ENCODE data around the gene CRIM1.

CRIM1 gene

DNA sequence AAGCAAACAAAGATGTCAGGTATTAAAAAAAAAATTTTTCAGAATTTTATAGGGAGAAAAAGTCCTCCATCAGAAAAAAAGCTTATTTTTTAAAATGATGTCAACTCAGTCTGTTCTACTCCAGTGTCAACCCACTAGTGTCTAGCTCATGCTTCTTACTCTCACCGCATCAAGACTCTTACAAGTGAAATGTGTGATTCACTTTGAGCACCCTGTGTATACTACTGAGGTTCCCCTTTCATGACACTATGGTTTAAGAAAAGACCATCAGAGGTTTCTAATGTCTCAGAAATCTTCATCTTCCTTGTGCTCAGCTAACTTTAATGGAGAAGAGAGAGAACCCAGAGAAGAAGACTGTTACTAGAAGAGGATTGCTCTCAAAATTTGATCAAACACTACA is 199.0 kb downstream of the CRIM1 start:
- no peak for DNase-seq (ENCODE audit: low read depth)

DNA sequence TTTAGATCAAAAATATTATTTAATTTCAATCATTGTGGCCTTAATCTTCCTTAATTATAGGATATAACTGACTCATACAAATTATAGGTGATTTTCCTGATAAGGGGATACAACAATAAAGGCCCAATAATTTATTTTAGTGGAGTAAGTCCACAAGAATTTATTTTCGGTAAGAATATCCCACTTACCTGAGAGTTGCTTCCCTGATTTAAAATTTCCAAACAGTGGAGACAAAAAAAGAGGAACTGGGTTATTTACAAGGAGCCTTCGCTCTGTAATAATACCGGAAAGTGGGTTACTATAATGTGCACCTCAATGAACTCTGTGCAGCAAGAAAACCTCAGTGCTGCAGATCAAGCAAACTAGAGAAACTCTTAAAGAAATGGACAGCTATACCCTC is 200.2 kb downstream of the CRIM1 start:
- DNase-seq (ENCODE audit: low read depth) = no peak

DNA sequence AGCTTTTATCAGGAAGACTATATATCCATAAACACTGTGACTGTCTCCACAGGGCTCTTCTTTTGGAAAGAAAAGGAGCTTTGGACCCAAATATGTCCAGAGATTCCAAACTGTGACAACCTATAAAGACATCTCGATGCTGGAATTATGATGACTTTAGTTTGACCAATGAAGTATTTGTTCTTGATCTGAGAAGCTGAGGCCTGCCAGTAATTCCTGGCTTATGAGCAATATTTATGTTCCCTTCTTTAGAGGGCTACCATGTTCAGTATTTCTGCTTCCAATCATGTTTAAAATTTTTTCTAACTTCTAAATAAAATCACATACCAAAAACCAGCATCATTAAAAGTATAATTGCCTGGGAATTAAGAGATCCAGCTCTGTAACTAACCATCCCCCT is 201.3 kb downstream of the CRIM1 start:
- DNase-seq (ENCODE audit: low read depth) = no peak

DNA sequence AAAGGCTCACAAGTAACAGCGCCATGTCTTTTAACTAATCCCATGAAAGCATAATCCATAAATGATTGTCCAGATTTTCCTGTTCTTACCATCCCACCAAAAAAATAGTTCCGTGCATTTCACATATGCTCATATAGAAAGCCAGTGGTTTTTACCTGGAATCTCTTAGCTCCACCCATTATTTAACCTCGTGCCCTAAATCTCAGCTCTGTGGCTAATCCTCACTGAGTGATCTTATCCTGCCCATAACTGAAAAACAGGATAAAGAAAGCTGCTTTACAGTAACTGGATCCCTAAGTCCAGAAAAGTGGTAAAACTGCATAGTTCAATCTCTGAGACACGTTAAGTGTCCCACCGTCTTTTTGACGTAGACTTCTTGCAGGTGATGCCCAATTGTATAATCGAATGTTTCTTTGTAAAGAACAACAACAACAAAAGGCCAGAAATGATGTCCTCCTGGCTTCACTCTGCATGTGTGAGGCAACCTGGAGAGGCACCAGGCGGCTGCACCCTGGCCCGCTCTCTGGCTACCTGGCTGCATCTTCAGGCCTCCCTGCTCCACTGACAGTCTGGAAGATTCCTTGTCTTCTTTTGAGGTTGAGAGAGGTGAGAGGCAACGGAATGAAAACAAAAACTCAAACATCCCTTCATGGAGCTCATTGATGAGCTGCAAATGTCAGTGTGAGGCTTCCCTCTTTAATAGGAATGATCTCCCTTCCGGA is 203.8 kb downstream of the CRIM1 start:
- DNase-seq (ENCODE audit: low read depth) = no peak

DNA sequence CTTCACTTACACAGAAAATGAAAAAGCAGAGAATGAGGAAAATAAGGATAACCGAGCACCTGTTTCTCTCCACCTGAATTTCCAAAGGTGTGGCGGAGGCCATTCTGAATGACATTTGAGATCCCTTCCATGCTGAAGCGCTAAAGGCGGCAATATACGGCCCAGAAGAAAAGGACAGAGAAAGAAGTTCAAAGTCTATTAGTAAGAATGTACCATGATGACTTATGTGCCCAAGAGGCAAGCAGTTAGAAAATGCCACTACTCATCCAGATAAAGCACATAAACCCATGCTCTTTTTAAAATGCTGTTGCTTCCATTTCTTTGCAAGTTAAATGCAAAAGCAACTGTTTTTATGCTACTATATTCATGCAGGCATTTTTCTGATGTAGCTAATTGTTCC is 205.1 kb downstream of the CRIM1 start:
- no peak for DNase-seq (ENCODE audit: low read depth)

DNA sequence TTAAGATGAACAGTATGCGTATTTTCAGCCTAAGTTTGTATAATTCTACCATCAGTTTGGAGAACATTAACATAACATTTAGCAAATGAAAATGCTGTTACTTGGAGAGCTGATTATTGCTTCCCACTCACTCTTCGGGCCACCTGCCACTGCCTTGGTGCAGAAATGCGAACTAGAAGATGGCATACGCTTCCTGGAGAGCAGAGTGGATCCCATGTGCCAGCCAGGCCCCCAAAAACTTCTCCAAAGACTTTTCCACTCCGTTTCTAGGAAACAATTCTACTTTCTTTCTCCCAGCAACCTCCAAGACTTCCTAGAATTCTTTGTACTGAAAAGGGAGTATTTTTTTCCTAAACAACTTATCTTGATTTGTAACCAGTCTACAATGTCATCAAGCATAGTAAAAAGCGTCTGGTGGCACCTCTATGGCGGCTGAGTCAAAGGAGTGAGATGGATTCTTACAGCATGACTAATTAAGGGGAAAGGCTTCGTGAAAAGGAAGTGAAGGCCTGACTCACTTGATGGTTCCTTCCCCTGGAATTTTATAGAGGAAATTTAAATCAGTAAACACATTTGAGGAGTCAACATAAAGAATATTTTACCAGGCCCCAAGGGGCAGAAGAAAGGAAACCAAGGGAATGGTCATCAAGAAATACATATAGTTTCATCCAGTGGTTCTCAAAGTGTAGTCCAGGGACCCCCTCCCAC is 205.8 kb downstream of the CRIM1 start:
- no peak for DNase-seq (ENCODE audit: low read depth)

DNA sequence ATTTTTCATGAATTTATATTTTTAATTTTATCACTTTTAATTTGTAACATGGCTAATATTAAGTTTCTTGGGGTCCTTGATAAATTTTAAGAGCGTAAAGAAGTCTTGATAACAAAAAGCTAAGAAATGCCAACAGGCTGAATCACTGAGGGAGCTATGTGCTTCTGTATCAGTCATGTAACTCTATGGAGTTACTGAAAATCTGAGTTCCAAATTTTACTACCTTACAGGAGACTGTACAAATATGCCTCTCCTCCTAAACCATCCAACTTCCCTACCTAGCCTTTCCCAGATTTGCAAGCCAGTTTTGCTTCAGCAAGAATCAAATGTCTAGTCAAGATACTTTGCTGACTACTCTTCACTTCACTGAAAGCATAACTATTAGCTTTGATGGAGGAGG is 206.7 kb downstream of the CRIM1 start:
- no peak for DNase-seq (ENCODE audit: low read depth)

DNA sequence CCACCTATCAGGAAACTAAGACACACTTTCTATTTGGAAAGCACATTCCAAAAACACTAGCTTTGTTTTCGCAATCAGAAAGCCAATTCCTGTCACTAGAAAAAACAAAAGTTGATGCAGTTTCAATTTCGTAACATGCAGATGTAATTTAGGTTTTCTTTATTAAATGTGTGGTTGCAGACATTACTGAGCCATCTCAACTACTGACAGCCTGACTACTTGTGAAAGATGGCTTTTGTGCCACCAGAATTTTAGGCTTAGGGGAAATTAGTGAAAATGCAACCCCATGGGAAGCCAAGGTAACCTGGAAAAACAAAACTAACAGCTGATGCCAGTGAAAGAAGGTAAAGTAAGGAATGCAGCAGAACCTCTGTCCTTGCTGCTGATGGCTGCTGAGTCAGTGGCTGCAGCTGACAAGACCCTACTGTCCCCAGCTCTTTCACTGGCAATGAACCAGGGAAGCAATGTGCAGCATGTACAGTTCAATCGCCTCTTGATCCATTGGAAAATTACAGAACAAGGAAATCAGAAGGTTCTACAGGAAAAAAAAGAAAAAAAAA is 207.5 kb downstream of the CRIM1 start:
- DNase-seq (ENCODE audit: low read depth) = no peak

DNA sequence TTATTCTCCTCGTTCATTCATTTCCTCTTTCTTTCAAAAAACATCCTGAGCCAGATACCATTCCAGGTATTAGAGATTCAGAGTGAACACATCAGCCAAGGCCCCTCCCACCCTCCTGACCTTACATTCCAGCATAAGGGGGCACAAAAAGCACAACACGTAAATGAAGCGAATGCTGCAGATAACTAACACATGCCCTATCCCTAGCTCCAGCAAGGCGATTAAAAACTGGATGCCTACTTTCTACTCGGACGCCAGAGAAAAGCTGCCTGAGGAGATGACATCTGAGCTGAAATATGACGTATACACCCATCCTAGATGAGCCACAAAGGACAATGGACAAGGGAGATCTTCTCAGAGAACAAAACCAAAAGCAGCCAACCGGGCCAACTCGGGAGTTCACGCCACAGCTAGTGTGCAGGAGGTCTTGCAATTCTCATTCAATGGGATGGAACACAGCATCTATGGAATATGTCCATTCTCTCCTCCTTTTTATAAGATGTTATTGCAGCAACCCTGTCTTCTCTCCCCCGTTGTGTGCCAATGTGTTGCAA is 208.9 kb downstream of the CRIM1 start:
- no peak for DNase-seq (ENCODE audit: low read depth)

DNA sequence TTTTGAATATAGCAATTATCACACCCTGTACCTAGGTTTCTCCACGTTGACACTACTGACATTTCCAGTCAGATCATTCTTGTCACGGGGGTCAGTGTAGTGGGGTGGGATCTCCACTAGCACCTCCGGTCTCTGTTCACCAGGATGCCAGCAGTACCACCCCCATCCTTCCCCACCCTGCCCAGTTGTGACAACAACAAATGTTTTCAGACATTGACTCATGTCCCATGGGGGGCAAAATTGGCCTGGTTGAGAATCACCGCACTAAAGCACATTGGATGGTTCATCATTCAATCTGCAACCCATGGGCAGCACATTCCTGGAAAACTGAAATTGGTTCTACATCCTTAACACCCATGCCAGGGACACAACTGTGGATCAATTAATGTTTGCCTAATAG is 210.1 kb downstream of the CRIM1 start:
- no peak for DNase-seq (ENCODE audit: low read depth)

DNA sequence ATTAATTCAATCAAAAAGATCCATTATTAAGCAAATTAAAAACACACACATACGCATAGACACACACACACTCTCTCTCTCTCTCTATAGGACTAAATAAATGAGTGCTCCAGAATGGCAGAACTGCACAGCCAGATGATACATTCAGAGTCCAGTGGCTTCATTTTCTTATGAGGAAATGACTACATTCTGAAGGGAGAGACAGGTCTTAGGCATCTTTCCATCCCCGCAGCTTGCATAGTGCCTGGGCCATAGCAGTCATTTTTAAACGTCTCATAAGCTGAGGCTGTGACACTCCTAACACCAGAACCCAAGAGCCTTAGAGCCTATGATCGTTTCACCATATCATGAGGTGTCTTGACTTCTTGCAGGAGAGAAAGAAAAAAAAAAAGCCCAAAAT is 211.3 kb downstream of the CRIM1 start:
- no peak for DNase-seq (ENCODE audit: low read depth)

DNA sequence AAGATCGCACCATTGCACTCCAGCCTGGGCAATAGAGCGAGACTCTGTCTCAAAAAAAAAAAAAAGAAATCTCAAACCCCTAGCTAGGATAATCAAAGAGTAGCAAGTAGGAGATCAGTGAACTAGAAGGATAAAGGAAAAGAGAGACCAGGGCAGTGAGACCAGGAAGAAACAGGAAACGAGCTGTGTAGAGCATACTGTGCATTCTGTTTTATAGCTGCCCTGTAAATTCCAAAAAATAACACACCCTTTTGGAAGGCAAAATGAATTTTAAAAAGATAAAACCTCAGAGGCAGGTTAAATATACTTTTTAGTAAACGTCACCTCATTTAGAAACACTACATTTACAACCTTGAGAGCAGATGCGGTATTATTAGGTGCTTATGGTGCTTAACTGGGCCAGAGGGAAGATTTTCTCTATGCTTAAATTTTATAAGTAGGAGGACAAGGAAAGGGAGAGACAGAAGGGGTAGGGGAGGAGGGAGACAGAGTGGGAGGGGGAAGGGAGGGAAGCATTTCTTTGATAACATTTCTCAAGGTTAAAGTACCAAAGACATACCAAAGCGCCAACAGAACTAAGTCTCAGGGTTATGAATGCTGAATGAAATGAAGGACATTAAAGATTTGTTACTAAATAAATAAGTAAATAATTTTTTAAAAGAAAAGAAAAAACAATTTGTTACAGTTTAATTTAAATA is 212.3 kb downstream of the CRIM1 start:
- no peak for DNase-seq (ENCODE audit: low read depth)

DNA sequence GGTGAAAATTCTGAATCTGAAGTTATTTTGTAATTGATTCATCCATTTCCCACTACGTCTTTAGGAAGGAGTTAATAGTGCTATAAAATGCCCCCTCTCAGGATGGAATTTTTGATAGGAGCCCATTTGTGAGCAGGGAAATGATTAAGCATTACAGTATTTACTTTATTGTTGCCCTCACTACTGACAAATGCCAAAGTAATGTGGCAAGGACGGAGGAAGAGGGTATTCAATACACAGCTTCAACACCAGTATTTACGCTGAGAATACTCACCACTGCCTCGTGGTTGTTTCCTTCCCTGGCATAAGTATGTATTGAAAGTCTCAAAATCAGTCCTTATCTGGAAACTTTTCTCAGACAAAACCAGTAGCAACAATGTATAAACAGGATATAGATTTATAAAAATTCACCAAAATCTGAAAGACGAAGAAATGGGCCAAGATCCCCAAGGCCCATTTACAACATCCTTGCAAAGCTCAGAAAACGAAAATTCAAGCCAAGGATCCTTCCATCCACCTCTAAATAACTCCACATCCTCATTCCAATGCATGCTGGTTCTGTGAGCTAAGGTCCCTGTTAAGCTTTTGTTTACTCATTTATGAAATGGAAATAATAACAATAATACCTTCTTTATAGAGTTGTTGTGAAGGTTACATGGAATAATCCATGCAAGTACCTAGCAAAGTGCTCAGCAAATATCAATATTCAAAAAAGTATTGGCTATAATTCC is 213.1 kb downstream of the CRIM1 start:
- no peak for DNase-seq (ENCODE audit: low read depth)

DNA sequence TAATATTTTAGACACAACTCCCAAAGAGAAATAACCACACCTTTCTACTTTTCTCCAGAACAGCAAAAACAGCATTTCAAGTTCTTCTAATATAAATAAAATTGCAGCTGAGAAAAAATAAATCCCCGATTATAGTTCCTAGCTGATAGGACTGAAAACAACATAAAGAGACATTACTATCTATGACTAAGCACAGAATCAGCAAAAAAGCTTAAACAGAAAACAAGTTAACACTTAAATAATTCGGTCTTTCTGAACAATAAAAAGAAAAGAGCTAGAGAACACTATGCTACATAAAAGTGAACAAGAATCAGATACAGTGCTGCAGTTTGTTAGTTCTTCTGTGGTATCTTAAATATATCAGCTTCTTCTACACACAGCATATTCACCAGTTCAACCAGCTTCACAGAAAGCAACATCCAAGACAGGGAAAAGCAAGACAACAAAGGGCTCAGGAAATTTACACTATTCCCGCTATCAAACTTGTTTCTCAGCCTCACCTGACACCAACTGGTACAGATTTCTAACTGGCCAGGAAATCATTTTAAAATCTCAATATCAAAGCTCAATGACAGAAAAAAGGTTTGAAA is 213.8 kb downstream of the CRIM1 start:
- DNase-seq (ENCODE audit: low read depth) = no peak

DNA sequence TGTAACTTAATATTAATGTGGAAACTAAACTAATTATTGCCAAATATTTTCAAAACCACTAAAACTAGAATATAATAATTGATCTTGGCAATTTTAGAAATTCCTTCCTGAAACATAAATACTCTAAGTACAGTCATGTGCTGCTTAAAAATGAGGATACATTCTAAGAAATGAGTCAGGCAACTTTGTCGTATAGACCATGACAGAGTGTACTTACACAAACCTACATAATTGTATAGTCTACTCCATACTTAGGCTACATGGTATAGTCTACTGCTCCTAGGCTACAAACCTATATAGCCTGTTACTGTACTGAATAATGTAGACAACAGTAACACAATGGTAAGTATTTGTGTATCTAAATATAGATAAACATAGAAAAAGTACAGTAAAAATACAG is 214.8 kb downstream of the CRIM1 start:
- DNase-seq (ENCODE audit: low read depth) = no peak

DNA sequence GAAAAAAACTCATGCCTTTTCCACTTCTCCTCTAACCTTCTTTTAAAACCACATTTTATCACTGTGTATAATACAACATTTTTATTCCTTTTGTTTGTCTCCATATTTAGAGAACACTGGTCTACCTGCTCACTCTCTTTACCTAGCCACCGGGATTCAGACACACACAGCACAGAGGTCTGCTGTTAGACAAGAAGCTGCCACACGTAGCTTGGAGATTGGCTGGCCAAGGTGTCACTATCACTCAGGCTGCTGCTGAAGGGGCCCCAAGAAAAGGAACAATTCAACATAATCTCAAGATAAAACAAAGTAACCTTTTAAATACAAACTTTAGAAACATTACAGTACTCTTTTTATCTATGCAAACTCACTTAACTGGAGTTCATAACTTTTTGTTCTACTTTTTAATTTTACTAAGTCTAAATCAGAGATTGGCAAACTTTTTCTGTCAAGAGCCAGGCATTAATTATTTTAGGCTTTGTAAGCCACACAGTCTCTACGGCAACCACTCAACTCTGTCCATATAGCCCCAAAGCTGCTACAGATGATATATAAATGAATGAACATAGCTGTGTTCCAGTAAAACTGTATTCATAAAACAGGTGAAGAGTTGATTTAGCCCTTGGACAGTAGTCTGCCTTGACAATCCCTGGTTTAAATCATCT is 216.6 kb downstream of the CRIM1 start:
- no peak for DNase-seq (ENCODE audit: low read depth)

DNA sequence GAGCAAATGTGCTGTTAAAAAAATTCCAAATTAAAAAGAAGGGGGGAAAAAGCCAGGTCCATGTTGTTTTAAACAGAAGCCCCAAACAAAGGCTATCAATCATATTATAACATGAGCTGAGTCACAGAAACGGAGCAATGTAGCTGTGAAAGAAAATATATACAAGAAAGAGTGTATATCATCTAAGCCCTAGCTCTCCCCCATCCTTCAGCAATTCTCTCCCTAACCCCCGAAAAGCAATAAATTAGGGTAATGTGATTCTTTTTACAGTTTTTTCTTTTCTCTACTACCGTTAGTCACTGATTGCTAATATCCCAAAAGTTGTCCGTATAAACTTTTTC is 217.1 kb downstream of the CRIM1 start:
- no peak for DNase-seq (ENCODE audit: low read depth)

DNA sequence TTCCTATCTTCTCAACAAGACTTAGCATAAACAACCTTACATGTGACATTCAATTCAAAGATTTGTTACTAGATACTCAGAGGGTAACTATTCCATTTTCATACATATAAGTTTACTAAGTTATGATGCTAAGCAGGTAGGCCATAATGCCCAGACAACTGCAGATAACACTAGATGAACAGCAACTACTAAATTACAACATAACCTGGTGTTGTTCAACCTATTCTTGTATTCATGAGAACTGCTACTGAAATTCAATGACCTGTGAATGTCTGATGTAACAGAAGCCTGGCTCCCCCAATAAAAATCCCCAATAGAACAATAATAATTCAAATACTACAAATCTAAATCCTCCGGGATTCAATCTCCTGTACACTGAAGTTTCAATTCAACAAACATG is 217.6 kb downstream of the CRIM1 start:
- no peak for DNase-seq (ENCODE audit: low read depth)

DNA sequence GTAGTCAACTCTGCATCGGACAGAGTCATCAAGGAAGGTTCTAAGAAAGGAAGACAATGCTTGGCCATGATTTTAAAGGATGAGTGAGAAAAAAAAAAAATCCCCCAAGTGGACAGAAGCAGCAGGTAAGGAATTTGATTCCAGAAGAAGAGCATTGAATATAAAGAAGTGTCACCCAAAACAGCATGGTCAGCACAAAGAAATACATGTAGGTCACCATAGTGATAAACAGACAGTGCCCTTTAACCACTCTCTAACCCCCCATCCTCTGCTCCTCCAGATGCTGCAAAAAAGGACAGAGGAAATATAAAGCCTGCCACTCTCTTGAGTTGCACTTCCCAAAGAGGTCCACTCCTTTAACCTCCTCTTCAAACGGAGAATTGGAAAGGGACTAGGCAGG is 219.0 kb downstream of the CRIM1 start:
- no peak for DNase-seq (ENCODE audit: low read depth)

DNA sequence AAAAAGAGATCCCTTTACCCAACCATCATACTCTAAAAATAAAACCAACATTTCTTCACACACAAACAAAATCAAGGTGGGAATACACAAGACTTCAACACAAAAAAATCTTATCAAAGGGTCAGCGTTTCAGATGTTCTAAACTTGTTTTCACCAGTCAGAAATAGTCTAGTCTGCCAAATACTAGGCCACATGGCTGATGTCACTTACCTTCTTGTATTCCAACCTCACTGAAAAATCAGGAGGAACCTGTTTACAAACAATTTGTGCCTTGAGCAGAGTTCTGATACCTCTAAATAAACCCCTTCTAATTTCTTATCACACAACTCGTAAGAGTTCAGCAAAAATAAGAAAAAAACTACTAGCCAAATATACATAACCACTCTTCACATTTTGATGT is 222.3 kb downstream of the CRIM1 start:
- no peak for DNase-seq (ENCODE audit: low read depth)

Measured in T-helper 22 cell (primary cell).